SK-N-SH (cell line): ENCODE measurements around the gene MAGEA11.

Experiments used
- EP300 ChIP-seq, 2 experiments: IDR thresholded peaks; 2 replicates each; pipeline versions ENCODE4 v1.4.0 to v1.6.1; 2012; ENCODE audit warnings: borderline replicate concordance in 1 of 2, low read depth in 1 of 2, low read length in 1 of 2
- FOXJ3 ChIP-seq: sonication (generic); formaldehyde crosslinking; IDR thresholded peaks from 2 replicates; pipeline ENCODE4 v1.5.1; 2020; ENCODE audit warnings: mild to moderate bottlenecking, missing genetic modification reagents
- MXI1 ChIP-seq: IDR thresholded peaks from 2 replicates; pipeline ENCODE4 v1.6.1; 2012; ENCODE audit warnings: mild to moderate bottlenecking, low read depth, low read length, improper control_type of control experiment
- NRF1 ChIP-seq: IDR thresholded peaks from 2 replicates; pipeline ENCODE4 v1.6.1; 2012; ENCODE audit warnings: low read depth, mild to moderate bottlenecking, low read length
- POLR2AphosphoS5 ChIP-seq: IDR thresholded peaks from 2 replicates; pipeline ENCODE4 v1.6.1; 2012; ENCODE audit warnings: low read depth, low read length
- RAD21 ChIP-seq: IDR thresholded peaks from 2 replicates; pipeline ENCODE4 v1.6.1; 2012; ENCODE audit warnings: mild to moderate bottlenecking, low read length
- TAF1 ChIP-seq: IDR thresholded peaks from 2 replicates; pipeline ENCODE4 v1.6.1; 2012; ENCODE audit warnings: low read depth, mild to moderate bottlenecking, low read length, moderate library complexity, borderline replicate concordance
- TF ChIP-seq, protein P1 (sequence below): fragments of 200-600 bp; sonication (generic); IDR thresholded peaks from 2 replicates; pipeline ENCODE4 v1.6.1; 2017; ENCODE audit warnings: antibody characterized with exemption, mild to moderate bottlenecking, moderate library complexity
- TF ChIP-seq, protein P2 (sequence below): IDR thresholded peaks from 2 replicates; pipeline ENCODE4 v1.4.0; 2012; ENCODE audit warnings: low read depth, borderline replicate concordance
- TF ChIP-seq, protein P3 (sequence below): fragments of 150-350 bp; IDR thresholded peaks from 2 replicates; pipeline ENCODE4 v1.6.1; 2016; ENCODE audit warnings: mild to moderate bottlenecking, low read depth, low read length
- TF ChIP-seq, protein P4 (sequence below): IDR thresholded peaks from 2 replicates; pipeline ENCODE4 v1.4.0; 2012; ENCODE audit warnings: low read depth, borderline replicate concordance
- TF ChIP-seq, protein P5 (sequence below): IDR thresholded peaks from 2 replicates; pipeline ENCODE4 v1.4.0; 2012; ENCODE audit warnings: low read depth
- TF ChIP-seq, protein P6 (sequence below): IDR thresholded peaks from 2 replicates; pipeline ENCODE4 v1.6.1; 2012; ENCODE audit warnings: mild to moderate bottlenecking, low read depth, low read length, moderate library complexity

DNA sequence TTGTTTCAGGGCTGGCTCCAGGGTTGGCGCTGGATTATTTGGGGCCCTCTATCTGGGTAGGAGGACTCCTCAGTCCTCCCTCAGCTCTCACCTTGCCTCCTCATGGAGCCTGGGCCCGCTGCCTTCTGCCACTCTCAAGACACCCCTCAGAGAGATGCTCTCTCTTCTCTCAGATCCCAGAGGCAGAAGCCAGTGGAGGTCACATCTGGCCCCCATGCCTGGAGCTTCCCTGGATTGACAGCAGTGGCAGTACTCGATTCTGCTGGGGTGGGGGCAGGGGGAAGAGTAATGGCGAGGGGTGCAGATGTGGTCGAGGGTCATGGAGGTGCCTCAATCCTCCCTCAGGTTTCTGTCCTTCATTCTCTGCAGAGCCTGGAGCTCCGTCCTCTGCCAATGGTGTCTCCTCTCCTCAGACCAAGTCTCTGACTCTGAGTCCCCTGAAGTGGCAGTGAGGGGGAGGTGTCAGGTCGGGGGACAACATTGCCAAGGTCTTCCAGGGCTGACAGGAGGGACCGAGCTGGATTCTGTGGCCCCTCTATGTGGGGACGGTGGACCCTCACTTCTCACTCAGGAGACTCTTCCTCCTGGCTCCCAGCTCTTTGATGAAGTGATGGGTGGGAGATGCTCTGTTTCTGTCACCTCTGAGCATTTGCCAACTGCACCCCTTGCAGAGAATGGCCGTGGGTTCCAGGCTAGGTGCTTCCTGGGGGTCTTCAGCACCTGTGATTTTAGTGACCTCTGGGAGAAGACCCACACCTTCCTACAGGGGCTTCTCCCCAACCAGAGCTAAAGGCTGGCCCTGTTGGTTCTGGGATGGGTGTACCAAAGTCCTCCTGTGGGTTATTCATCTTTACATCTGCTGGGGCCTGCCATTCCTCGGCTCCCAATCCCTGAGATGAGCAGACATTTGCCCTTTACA lies 51.1 kb downstream of the MAGEA11 start:
- TF ChIP-seq, protein P1, sequence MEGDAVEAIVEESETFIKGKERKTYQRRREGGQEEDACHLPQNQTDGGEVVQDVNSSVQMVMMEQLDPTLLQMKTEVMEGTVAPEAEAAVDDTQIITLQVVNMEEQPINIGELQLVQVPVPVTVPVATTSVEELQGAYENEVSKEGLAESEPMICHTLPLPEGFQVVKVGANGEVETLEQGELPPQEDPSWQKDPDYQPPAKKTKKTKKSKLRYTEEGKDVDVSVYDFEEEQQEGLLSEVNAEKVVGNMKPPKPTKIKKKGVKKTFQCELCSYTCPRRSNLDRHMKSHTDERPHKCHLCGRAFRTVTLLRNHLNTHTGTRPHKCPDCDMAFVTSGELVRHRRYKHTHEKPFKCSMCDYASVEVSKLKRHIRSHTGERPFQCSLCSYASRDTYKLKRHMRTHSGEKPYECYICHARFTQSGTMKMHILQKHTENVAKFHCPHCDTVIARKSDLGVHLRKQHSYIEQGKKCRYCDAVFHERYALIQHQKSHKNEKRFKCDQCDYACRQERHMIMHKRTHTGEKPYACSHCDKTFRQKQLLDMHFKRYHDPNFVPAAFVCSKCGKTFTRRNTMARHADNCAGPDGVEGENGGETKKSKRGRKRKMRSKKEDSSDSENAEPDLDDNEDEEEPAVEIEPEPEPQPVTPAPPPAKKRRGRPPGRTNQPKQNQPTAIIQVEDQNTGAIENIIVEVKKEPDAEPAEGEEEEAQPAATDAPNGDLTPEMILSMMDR = no peak
- TF ChIP-seq POLR2AphosphoS5 (no peak), EP300 (IDR thresholded peaks at IDR 0.05; ENCODE audit: borderline replicate concordance in 1 of 2, low read depth in 1 of 2, low read length in 1 of 2) (no peak), TAF1 (no peak), FOXJ3 (CRISPR knock-in tag) (no peak), NRF1 (no peak), MXI1 (no peak), RAD21 (no peak)
- TF ChIP-seq, protein P2, sequence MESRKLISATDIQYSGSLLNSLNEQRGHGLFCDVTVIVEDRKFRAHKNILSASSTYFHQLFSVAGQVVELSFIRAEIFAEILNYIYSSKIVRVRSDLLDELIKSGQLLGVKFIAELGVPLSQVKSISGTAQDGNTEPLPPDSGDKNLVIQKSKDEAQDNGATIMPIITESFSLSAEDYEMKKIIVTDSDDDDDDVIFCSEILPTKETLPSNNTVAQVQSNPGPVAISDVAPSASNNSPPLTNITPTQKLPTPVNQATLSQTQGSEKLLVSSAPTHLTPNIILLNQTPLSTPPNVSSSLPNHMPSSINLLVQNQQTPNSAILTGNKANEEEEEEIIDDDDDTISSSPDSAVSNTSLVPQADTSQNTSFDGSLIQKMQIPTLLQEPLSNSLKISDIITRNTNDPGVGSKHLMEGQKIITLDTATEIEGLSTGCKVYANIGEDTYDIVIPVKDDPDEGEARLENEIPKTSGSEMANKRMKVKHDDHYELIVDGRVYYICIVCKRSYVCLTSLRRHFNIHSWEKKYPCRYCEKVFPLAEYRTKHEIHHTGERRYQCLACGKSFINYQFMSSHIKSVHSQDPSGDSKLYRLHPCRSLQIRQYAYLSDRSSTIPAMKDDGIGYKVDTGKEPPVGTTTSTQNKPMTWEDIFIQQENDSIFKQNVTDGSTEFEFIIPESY = no peak
- TF ChIP-seq, protein P3, sequence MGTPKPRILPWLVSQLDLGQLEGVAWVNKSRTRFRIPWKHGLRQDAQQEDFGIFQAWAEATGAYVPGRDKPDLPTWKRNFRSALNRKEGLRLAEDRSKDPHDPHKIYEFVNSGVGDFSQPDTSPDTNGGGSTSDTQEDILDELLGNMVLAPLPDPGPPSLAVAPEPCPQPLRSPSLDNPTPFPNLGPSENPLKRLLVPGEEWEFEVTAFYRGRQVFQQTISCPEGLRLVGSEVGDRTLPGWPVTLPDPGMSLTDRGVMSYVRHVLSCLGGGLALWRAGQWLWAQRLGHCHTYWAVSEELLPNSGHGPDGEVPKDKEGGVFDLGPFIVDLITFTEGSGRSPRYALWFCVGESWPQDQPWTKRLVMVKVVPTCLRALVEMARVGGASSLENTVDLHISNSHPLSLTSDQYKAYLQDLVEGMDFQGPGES = no peak
- TF ChIP-seq, protein P4, sequence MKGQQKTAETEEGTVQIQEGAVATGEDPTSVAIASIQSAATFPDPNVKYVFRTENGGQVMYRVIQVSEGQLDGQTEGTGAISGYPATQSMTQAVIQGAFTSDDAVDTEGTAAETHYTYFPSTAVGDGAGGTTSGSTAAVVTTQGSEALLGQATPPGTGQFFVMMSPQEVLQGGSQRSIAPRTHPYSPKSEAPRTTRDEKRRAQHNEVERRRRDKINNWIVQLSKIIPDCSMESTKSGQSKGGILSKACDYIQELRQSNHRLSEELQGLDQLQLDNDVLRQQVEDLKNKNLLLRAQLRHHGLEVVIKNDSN = no peak
- TF ChIP-seq, protein P5, sequence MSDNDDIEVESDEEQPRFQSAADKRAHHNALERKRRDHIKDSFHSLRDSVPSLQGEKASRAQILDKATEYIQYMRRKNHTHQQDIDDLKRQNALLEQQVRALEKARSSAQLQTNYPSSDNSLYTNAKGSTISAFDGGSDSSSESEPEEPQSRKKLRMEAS = no peak
- TF ChIP-seq, protein P6, sequence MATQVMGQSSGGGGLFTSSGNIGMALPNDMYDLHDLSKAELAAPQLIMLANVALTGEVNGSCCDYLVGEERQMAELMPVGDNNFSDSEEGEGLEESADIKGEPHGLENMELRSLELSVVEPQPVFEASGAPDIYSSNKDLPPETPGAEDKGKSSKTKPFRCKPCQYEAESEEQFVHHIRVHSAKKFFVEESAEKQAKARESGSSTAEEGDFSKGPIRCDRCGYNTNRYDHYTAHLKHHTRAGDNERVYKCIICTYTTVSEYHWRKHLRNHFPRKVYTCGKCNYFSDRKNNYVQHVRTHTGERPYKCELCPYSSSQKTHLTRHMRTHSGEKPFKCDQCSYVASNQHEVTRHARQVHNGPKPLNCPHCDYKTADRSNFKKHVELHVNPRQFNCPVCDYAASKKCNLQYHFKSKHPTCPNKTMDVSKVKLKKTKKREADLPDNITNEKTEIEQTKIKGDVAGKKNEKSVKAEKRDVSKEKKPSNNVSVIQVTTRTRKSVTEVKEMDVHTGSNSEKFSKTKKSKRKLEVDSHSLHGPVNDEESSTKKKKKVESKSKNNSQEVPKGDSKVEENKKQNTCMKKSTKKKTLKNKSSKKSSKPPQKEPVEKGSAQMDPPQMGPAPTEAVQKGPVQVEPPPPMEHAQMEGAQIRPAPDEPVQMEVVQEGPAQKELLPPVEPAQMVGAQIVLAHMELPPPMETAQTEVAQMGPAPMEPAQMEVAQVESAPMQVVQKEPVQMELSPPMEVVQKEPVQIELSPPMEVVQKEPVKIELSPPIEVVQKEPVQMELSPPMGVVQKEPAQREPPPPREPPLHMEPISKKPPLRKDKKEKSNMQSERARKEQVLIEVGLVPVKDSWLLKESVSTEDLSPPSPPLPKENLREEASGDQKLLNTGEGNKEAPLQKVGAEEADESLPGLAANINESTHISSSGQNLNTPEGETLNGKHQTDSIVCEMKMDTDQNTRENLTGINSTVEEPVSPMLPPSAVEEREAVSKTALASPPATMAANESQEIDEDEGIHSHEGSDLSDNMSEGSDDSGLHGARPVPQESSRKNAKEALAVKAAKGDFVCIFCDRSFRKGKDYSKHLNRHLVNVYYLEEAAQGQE = no peak
